OCI-LY7 (cell line): ENCODE measurements around the gene OPN1LW. TPM values are rescaled to one million over a fixed set of nuclear protein-coding genes. Genes with fewer than 3 reads are reported as not detected.

Source experiments
- BruUV-seq: library from RNA; stranded (reverse); fragments of 400-500 nt; replicated peaks from 2 replicates; lab custom pipeline; 2021; lab: Mats Ljungman, UMichigan
- CTCF ChIA-PET: fragments of 300-600 bp; sonication (Branson Sonifier 250); formaldehyde crosslinking; loops from one replicate; lab custom pipeline; 2022; ENCODE audit warnings: antibody characterized with exemption; ENCODE audit not compliant: unreplicated experiment; lab: Charles Lee
- POLR2A ChIA-PET: fragments of 300-600 bp; sonication (Branson Sonifier 250); formaldehyde crosslinking; loops from one replicate; lab custom pipeline; 2022; ENCODE audit warnings: antibody characterized with exemption; lab: Charles Lee
- DNase-seq: peaks from one replicate; pipeline ENCODE4 v3.0.0-alpha.2; 2015; ENCODE audit warnings: low spot score
- H2AFZ ChIP-seq: fragments of 200-600 bp; sonication (generic), shearing (Covaris generic); 2 replicates; pipeline ENCODE4 v1.6.1; 2014; ENCODE audit warnings: mild to moderate bottlenecking, antibody characterized with exemption, low read length, moderate library complexity
- H3K27ac ChIP-seq: fragments of 200-600 bp; sonication (generic); 2 replicates; pipeline ENCODE4 v1.5.1; 2014; ENCODE audit warnings: mixed run types, low read depth, mild to moderate bottlenecking, moderate library complexity, low read length, inconsistent platforms; ENCODE audit not compliant: poor library complexity, severe bottlenecking
- H3K36me3 ChIP-seq: fragments of 200-600 bp; sonication (generic); 2 replicates; pipeline ENCODE4 v1.6.1; 2014; ENCODE audit warnings: mild to moderate bottlenecking, antibody characterized with exemption, low read length, moderate library complexity, mixed read lengths; ENCODE audit not compliant: insufficient read depth
- H3K4me1 ChIP-seq: fragments of 200-600 bp; sonication (generic); 2 replicates; pipeline ENCODE4 v1.5.1; 2014; ENCODE audit warnings: mild to moderate bottlenecking, low read length; ENCODE audit not compliant: insufficient read depth, poor library complexity, severe bottlenecking
- H3K4me2 ChIP-seq: fragments of 200-600 bp; sonication (generic); 2 replicates; pipeline ENCODE4 v1.6.1; 2014; ENCODE audit warnings: mild to moderate bottlenecking, low read length
- H3K4me3 ChIP-seq: fragments of 200-600 bp; sonication (generic); 2 replicates; pipeline ENCODE4 v1.5.1; 2014; ENCODE audit warnings: mild to moderate bottlenecking, low read depth, low read length; ENCODE audit not compliant: poor library complexity, severe bottlenecking
- H3K79me2 ChIP-seq: fragments of 200-600 bp; sonication (generic); 2 replicates; pipeline ENCODE4 v1.6.1; 2016; ENCODE audit warnings: low read depth, mild to moderate bottlenecking, low read length, moderate library complexity, mixed read lengths; ENCODE audit not compliant: insufficient read depth
- H3K9me2 ChIP-seq: fragments of 200-600 bp; sonication (generic); 2 replicates; pipeline ENCODE4 v1.6.1; 2016; ENCODE audit warnings: mild to moderate bottlenecking, low read length, mixed read lengths; ENCODE audit not compliant: insufficient read depth
- H3K9me3 ChIP-seq: fragments of 200-600 bp; sonication (generic); 2 replicates; pipeline ENCODE4 v1.6.1; 2014; ENCODE audit warnings: mild to moderate bottlenecking, mixed run types, low read length, mixed read lengths
- H4K20me1 ChIP-seq: fragments of 200-600 bp; sonication (generic); 2 replicates; pipeline ENCODE4 v1.6.1; 2014; ENCODE audit warnings: mild to moderate bottlenecking, antibody characterized with exemption, low read length, moderate library complexity, mixed read lengths; ENCODE audit not compliant: insufficient read depth
- EZH2phosphoT487 ChIP-seq: fragments of 200-600 bp; sonication (generic); IDR thresholded peaks from 2 replicates; pipeline ENCODE4 v1.6.1; 2018; ENCODE audit warnings: low read depth, borderline replicate concordance, mild to moderate bottlenecking, mixed run types, antibody characterized with exemption, low read length, moderate library complexity, mixed read lengths
- intact Hi-C: fragments of 100-400 bp; cut with micrococcal nuclease; formaldehyde crosslinking; loops from one replicate; pipeline ENCODE4 v1.10.0; 2022; ENCODE audit not compliant: unreplicated experiment
- total RNA-seq, 2 experiments: library from RNA; depleted of rRNA in 1 of 2; stranded (reverse); fragments of >200 nt in 1 of 2; shearing (Covaris generic) in 1 of 2; gene quantifications; 2 replicates each; pipeline ENCODE4 v1.2.3, GENCODE V29; 2014 to 2022
- TF ChIP-seq, protein P1 (sequence below): fragments of 200-600 bp; sonication (generic); conservative IDR thresholded peaks from 2 replicates; pipeline ENCODE4 v1.5.1; 2014; ENCODE audit warnings: mild to moderate bottlenecking, antibody characterized with exemption, low read length, moderate library complexity, mixed read lengths

OPN1LW gene
- total RNA-seq, 2 experiments from 2014 or later, result not detected

DNA sequence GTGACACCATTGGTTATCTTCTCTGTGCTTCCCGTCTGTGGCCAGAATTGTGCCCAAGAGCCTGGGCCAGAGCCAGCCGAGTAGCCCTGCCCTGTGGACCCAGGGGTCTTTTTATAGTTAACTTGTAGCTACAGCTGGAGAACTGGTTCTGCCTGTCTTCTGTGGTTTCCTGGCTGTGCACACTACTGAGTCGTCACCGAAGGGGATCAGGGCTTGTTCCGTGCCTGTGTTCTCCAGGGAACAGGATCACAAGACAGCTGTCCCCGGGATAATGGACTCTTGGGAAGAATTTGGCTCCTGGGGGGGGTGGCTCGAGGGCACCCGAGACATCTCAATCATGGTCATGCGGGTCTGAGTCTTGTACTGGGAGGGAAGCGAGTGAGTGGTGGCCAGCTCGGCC, 22.1 kb upstream of the OPN1LW start:
- intact Hi-C loops, result no loop called here
- ChIA-PET POLR2A (interaction anchor here (1.0 kb wide), 1 partner anchor 12 kb away, joined by 3 read pairs; no protein-coding TSS in a partner anchor), CTCF (no interaction called here)
- Histone ChIP-seq H3K4me1 (peaks cover 8% of the 10 kb centered on the region), H3K4me2 (no peak overlapping the region), H3K4me3 (no peak overlapping the region), H3K27ac (no peak overlapping the region), H3K9me2 (no peaks in the 10 kb centered on the region), H2AFZ (no peak overlapping the region), H3K79me2 (no peaks in the 10 kb centered on the region), H4K20me1 (no peaks in the 10 kb centered on the region), H3K36me3 (no peaks in the 10 kb centered on the region), H3K9me3 (no peaks in the 10 kb centered on the region)
- TF ChIP-seq, protein P1, sequence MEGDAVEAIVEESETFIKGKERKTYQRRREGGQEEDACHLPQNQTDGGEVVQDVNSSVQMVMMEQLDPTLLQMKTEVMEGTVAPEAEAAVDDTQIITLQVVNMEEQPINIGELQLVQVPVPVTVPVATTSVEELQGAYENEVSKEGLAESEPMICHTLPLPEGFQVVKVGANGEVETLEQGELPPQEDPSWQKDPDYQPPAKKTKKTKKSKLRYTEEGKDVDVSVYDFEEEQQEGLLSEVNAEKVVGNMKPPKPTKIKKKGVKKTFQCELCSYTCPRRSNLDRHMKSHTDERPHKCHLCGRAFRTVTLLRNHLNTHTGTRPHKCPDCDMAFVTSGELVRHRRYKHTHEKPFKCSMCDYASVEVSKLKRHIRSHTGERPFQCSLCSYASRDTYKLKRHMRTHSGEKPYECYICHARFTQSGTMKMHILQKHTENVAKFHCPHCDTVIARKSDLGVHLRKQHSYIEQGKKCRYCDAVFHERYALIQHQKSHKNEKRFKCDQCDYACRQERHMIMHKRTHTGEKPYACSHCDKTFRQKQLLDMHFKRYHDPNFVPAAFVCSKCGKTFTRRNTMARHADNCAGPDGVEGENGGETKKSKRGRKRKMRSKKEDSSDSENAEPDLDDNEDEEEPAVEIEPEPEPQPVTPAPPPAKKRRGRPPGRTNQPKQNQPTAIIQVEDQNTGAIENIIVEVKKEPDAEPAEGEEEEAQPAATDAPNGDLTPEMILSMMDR, result no peak
- no peak for TF ChIP-seq EZH2phosphoT487
- no TSS peak for BruUV-seq
- DNase-seq, result no peak

DNA sequence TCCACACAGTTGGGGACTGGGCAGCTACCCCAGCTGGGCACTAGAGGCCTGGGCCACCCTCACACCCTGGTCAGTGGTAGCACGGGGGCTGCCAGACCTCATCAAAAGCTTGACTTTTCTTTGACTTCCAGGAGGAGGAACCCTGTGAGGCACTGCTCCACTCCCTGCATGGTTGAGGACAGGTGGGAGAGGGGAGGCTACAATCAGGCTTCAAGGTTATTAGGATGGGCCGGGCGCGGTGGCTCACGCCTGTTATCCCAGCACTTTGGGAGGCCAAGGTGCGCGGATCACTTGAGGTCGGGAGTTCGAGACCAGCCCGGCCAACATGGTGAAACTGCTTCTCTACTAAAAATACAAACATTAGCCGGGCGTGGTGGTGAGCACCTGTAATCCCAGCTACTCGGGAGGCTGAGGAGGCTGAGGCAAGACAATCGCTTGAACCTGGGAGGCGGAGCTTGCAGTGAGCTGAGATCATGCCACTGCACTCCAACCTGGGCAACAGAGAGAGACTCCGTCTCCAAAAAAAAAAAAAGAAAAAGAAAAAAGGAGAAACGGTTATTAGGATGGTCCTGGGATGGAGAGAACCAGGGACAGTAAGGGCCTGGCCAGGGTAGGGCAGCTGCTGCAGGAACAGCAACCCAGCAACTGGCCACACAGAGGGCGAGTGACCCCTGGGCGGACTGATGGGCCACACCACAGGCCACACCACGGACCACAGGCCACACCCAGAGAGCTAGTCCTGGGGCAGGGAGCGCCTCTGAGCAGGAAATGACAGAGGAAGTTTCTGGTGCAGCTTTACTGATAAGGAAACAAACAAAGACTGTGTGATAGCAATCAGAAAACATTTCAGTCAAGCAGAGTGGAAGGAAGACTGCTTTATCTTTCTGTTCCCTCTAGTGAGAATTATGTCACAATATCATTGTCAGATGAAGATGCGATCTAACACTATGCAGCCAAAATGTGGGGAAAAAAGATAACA, 20.5 kb upstream of the OPN1LW start:
- intact Hi-C loops, result no loop called here
- BruUV-seq, result no TSS peak
- H3K27ac ChIP-seq, result no peak overlapping the region
- H2AFZ ChIP-seq, result peak overlapping the region; percentile 87; the same call in 1 of the 2 replicates
- peak overlapping the region; percentile 32 for H3K4me2 ChIP-seq
- H3K4me1 ChIP-seq, result peaks cover 8% of the 10 kb centered on the region
- DNase-seq, result peak; percentile 4
- POLR2A ChIA-PET, result interaction anchor here (0.6 to 1.2 kb wide), 4 partner anchors 16 to 271 kb away, joined by 3 to 5 read pairs (median 4); no protein-coding TSS in a partner anchor
- H3K9me3 ChIP-seq, result no peaks in the 10 kb centered on the region
- H4K20me1 ChIP-seq, result no peaks in the 10 kb centered on the region
- no peaks in the 10 kb centered on the region for H3K79me2 ChIP-seq
- no peak overlapping the region for H3K4me3 ChIP-seq
- no peaks in the 10 kb centered on the region for H3K36me3 ChIP-seq
- TF ChIP-seq, protein P1, result no peak
- TF ChIP-seq EZH2phosphoT487, result no peak
- CTCF ChIA-PET, result no interaction called here
- H3K9me2 ChIP-seq, result no peaks in the 10 kb centered on the region
